Right lobe of liver (tissue), 6 donors: ENCODE measurements around the gene APOL2. TPM values are rescaled to one million over a fixed set of nuclear protein-coding genes. Genes with fewer than 3 reads are reported as not detected.
A peak's percentile ranks its signal among the peaks of the same experiment; 100 is the strongest.

Source experiments
- ATAC-seq, 4 donors: fragments of 200-7000 bp; cut with Tn5 transposase; one replicate each; pipeline ENCODE4 v1.9.1; 2020; ENCODE audit warnings: mild to moderate bottlenecking in 4 of 4, moderate library complexity in 4 of 4
- DNase-seq, 3 donors: peaks; one replicate each; pipeline ENCODE4 v3.0.0-alpha.2; 2020
- H3K27ac ChIP-seq, 3 donors: fragments of 200-600 bp; one replicate each; pipeline ENCODE4 v1.8.0; 2022
- H3K27me3 ChIP-seq, 2 donors: fragments of 200-600 bp; one replicate each; pipeline ENCODE4 v1.8.0; 2022
- H3K36me3 ChIP-seq, 4 donors: fragments of 200-600 bp; sonication (generic) in 1 of 4; one replicate each; pipeline versions ENCODE4 v1.5.1 to v1.8.0; 2017 to 2022; ENCODE audit warnings: control low read depth in 1 of 4
- H3K4me1 ChIP-seq, 4 donors: fragments of 200-600 bp; sonication (generic) in 1 of 4; one replicate each; pipeline versions ENCODE4 v1.5.1 to v1.8.0; 2017 to 2022; ENCODE audit warnings: control low read depth in 1 of 4
- H3K4me3 ChIP-seq, 3 donors: fragments of 200-600 bp; one replicate each; pipeline ENCODE4 v1.8.0; 2022
- H3K9me3 ChIP-seq, 4 donors: fragments of 200-600 bp; sonication (generic) in 1 of 4; one replicate each; pipeline versions ENCODE4 v1.5.1 to v1.8.0; 2017 to 2022; ENCODE audit warnings: control low read depth in 1 of 4
- CTCF ChIP-seq, 4 donors: fragments of 200-600 bp in 3 of 4; fragments of 450-650 bp in 1 of 4; IDR thresholded peaks; one replicate each; pipeline versions ENCODE4 v1.5.1 to v1.8.0; 2016 to 2022; ENCODE audit warnings: antibody characterized with exemption in 4 of 4, mild to moderate bottlenecking in 2 of 4
- POLR2A ChIP-seq: fragments of 450-650 bp; IDR thresholded peaks from one replicate; pipeline ENCODE4 v1.6.1; 2017; ENCODE audit warnings: antibody characterized with exemption, mild to moderate bottlenecking
- WGBS: methylation state at CpG from one replicate; pipeline ENCODE4 v1.1.6; 2018; ENCODE audit warnings: low coverage, low lambda C conversion rate; ENCODE audit not compliant: insufficient coverage; ENCODE audit errors: missing lambda C conversion rate; 5-methylcytosine and 5-hydroxymethylcytosine counted together
- intact Hi-C, 2 donors: fragments of 100-400 bp; cut with DNase I; formaldehyde crosslinking; loops; one replicate each; pipeline versions ENCODE4 v1.11.2 to v1.14.1; 2022
- total RNA-seq, 6 experiments: library from RNA; depleted of rRNA in 2 of 6; stranded (reverse); fragments of >200 nt in 2 of 6; fragmentation: NEBNext Ultra II Directional in 3 of 6; extraction: Animal tissue kit (Norgen Biotek cat#: 25700) in 3 of 6; gene quantifications; one replicate each; pipeline versions ENCODE4 v1.1.0 to v1.2.4, GENCODE V29; 2016 to 2023
- donor health status: DM: no; HTN: yes; CAD: no.
- donor health status: DM: no; HTN: no; CAD: no.
- donor health status: DM: no; HTN: no; CAD: no.
- donor health status: DM: no; HTN: yes; CAD: no.
- donor health status: DM: no; HTN: yes; CAD: no.

The APOL2 gene
- total RNA-seq, 6 experiments from 2014 or later = 40.8 to 121 (median 57.5) TPM

DNA sequence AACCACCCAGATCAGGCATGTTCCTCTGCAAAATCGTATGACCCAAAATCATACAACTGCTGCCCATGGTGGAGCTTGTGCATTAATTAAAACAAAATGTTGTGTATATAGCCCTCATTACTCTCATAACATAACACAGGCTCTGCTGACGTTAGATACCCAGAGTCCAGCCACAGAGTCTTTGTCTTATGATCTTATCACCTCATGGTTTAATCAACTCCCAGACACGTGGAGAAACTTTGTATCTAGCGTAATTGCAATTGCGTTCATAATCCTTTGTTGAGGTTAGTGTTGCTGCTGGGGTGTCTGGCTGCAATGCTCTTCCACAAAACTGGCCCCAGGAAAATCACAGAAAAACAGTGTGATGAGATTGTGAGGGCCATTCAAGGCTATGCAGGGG is 8.6 kb upstream of the APOL2 start:
- DNase-seq (no peak), ATAC-seq (no peak)
- intact Hi-C loops = no loop called here
- Histone ChIP-seq H3K4me1 (peaks cover 0 to 32% (median 0%) of the 10 kb centered on the region in 4 donors), H3K9me3 (no peaks in the 10 kb centered on the region), H3K27ac (no peak overlapping the region), H3K36me3 (no peaks in the 10 kb centered on the region), H3K4me3 (no peak overlapping the region), H3K27me3 (no peaks in the 10 kb centered on the region)
- 55% methylated on average over 5 of the region's 5 CpGs for WGBS
- TF ChIP-seq POLR2A (no peak), CTCF (IDR thresholded peaks at IDR 0.05) (no peak)

GRCh38 chr22:36246718-36247117 is 7.4 kb upstream of the APOL2 start:
- TF ChIP-seq CTCF (IDR thresholded peaks at IDR 0.05) = no peak
- no peak for TF ChIP-seq POLR2A
- Histone ChIP-seq H3K4me3 (no peak overlapping the region), H3K27me3 (no peaks in the 10 kb centered on the region), H3K4me1 (peaks cover 0 to 28% (median 0%) of the 10 kb centered on the region in 4 donors), H3K9me3 (no peaks in the 10 kb centered on the region), H3K27ac (peak overlapping the region in 1 of 3 donors; percentile 26), H3K36me3 (no peaks in the 10 kb centered on the region)
- intact Hi-C loops = no loop called here
- DNase-seq (no peak), ATAC-seq (peak in 1 of 4 donors; percentile 16)
- 100% methylated on average over 1 of the region's 3 CpGs for WGBS

DNA sequence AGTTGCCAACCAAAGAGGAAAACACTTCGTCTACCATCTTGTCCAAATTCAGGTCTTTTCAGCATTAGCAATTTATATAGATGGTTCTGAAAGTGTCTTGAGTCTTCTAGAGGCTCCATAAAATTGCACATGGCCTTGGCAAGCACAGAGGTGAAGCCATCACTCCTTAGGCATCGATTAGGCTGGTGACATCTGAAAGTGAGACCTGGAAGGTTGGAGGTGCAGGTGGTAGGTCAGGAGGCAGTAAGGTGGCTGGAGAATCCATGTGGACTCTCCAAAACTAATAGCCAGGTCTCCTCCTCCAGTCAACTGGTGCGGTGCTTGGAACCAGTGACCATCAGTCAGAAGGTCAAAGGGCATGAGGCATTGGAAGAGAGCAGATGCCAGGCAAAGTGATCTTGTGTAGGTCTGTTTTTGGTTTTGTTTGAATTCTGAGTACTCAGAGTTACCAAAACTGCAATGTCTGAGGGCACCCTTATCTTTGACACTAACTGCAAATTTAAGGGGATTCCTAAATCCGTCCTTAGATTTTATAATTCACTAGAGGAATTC is 6.6 kb upstream of the APOL2 start:
- peak; percentile 68 to 89 (median 84) for ATAC-seq
- Histone ChIP-seq H3K27me3 (no peaks in the 10 kb centered on the region), H3K36me3 (no peaks in the 10 kb centered on the region), H3K9me3 (no peaks in the 10 kb centered on the region), H3K27ac (peak overlapping the region in 1 of 3 donors; percentile 26), H3K4me3 (no peak overlapping the region), H3K4me1 (peaks cover 0 to 28% (median 0%) of the 10 kb centered on the region in 4 donors)
- DNase-seq = peak in 1 of 3 donors; percentile 72
- TF ChIP-seq CTCF (IDR thresholded peaks at IDR 0.05) = no peak
- no peak for TF ChIP-seq POLR2A
- intact Hi-C loops = no loop called here
- 30% methylated on average over 4 of the region's 4 CpGs for WGBS

DNA sequence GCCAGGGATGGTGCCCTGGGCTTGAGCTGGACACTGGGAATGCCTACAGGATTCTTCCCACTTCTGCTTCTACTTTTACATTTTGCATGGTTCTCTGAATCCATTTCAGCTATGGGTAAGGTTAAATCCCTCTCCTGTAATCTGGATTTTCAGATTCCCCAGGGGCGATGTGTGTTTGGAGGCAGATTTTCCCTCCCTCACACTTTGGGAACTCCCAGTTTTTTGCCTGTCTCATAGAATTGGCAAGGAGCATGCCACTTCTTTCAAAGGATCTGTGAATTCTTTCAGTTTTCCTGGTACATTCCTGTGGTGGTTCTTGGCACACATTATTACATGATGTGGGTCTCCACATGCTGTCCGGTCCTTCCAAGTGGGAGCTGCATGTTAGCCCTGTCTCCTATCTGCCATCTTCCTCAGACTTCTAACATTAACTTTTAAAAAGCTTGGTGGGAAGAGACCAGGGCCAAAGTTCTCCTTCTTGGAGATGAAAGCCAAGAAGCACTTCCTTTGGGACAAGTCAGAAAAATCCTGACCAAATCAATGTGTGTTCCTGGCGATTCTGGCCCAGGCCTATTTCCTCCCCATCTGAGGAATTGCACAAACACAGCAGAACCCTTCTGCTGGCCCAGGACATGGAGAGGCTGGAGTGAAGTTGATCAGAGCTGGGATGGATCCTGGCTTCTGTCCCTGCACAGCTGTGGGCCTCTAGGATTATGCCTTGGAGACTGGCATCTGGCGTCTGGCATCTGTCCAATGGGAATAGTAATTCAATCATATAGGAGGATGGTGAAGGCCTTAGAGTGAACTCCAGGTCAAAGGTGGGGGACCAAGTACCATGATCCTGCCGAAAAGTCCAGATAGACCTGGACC is 5.4 kb upstream of the APOL2 start:
- Histone ChIP-seq H3K27ac (no peak overlapping the region), H3K4me3 (no peak overlapping the region), H3K36me3 (no peaks in the 10 kb centered on the region), H3K27me3 (no peaks in the 10 kb centered on the region), H3K9me3 (no peaks in the 10 kb centered on the region), H3K4me1 (peaks cover 0 to 22% (median 0%) of the 10 kb centered on the region in 4 donors)
- DNase-seq (no peak), ATAC-seq (no peak)
- TF ChIP-seq POLR2A (no peak), CTCF (IDR thresholded peaks at IDR 0.05) (no peak)
- 72% methylated on average over 3 of the region's 5 CpGs for WGBS
- intact Hi-C loops = no loop called here
